ENCODE results near the gene CYTL1. TPM values are rescaled to one million over a fixed set of nuclear protein-coding genes. Genes with fewer than 3 reads are reported as not detected.

CYTL1 gene
- total RNA-seq, 1 donor from 2014 or later, result 9.2 TPM

GRCh38 chr4:5052726-5053425 is 33.6 kb upstream of the CYTL1 start:
- no peak for FAIRE-seq
- H3K9ac ChIP-seq (ENCODE audit: low read length), result peak overlapping the region; percentile 80
- peak overlapping the region; percentile 98 for H3K4me2 ChIP-seq (ENCODE audit: low read length)

GRCh38 chr4:5052204-5052702 is 33.0 kb upstream of the CYTL1 start:
- TF ChIP-seq, protein P1, sequence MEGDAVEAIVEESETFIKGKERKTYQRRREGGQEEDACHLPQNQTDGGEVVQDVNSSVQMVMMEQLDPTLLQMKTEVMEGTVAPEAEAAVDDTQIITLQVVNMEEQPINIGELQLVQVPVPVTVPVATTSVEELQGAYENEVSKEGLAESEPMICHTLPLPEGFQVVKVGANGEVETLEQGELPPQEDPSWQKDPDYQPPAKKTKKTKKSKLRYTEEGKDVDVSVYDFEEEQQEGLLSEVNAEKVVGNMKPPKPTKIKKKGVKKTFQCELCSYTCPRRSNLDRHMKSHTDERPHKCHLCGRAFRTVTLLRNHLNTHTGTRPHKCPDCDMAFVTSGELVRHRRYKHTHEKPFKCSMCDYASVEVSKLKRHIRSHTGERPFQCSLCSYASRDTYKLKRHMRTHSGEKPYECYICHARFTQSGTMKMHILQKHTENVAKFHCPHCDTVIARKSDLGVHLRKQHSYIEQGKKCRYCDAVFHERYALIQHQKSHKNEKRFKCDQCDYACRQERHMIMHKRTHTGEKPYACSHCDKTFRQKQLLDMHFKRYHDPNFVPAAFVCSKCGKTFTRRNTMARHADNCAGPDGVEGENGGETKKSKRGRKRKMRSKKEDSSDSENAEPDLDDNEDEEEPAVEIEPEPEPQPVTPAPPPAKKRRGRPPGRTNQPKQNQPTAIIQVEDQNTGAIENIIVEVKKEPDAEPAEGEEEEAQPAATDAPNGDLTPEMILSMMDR (IDR thresholded peaks at IDR 0.05; ENCODE audit: insufficient read depth, low read depth, low read length), result no peak
- no peak for TF ChIP-seq EZH2 (IDR thresholded peaks at IDR 0.05; ENCODE audit: insufficient read depth, low read length)
- Mint-ChIP-seq H3K9me3 (ENCODE audit: unreplicated experiment) (no peaks in the 10 kb centered on the region), H3K4me3 (ENCODE audit: unreplicated experiment) (peak overlapping the region; percentile 81), H3K36me3 (ENCODE audit: low read depth, unreplicated experiment) (no peaks in the 10 kb centered on the region), H3K27me3 (ENCODE audit: low read depth, unreplicated experiment) (peaks cover 20% of the 10 kb centered on the region), H3K4me1 (ENCODE audit: low read depth, unreplicated experiment) (no peaks in the 10 kb centered on the region), H3K27ac (ENCODE audit: unreplicated experiment) (no peak overlapping the region)
- Histone ChIP-seq H4K20me1 (ENCODE audit: insufficient read depth, low read length) (peaks cover 10% of the 10 kb centered on the region), H3K79me2 (ENCODE audit: insufficient read depth, low read length) (peaks cover 2% of the 10 kb centered on the region), H3K4me3 (ENCODE audit: insufficient read depth, low read depth, low read length) (peak overlapping the region; percentile 71), H3K4me2 (ENCODE audit: low read length) (peak overlapping the region; percentile 98), H3K4me1 (ENCODE audit: insufficient read depth, low read length) (peaks cover 13% of the 10 kb centered on the region), H3K27me3 (ENCODE audit: insufficient read depth, low read length) (no peaks in the 10 kb centered on the region), H2AFZ (ENCODE audit: low read depth, low read length) (peak overlapping the region; percentile 85), H3K9me3 (ENCODE audit: insufficient read depth, low read depth, low read length) (no peaks in the 10 kb centered on the region), H3K27ac (ENCODE audit: low read depth, low read length) (peak overlapping the region; percentile 11), H3K9ac (ENCODE audit: low read length) (peak overlapping the region; percentile 80), H3K36me3 (ENCODE audit: insufficient read depth, low read length) (no peaks in the 10 kb centered on the region)
- DNase-seq (ENCODE audit: low read depth), result peak; percentile 19
- no peak for FAIRE-seq

More at GRCh38 chr4:5052726-5053425, 33.6 kb upstream of the CYTL1 start:
- Histone ChIP-seq H3K27ac (ENCODE audit: low read depth, low read length) (no peak overlapping the region), H3K79me2 (ENCODE audit: insufficient read depth, low read length) (peaks cover 2% of the 10 kb centered on the region), H2AFZ (ENCODE audit: low read depth, low read length) (no peak overlapping the region), H3K4me1 (ENCODE audit: insufficient read depth, low read length) (peaks cover 13% of the 10 kb centered on the region), H3K36me3 (ENCODE audit: insufficient read depth, low read length) (no peaks in the 10 kb centered on the region), H3K4me3 (ENCODE audit: insufficient read depth, low read depth, low read length) (no peak overlapping the region), H3K9me3 (ENCODE audit: insufficient read depth, low read depth, low read length) (no peaks in the 10 kb centered on the region), H3K27me3 (ENCODE audit: insufficient read depth, low read length) (no peaks in the 10 kb centered on the region), H4K20me1 (ENCODE audit: insufficient read depth, low read length) (peaks cover 10% of the 10 kb centered on the region)
- no peak for DNase-seq (ENCODE audit: low read depth)
- H3K4me1 Mint-ChIP-seq (ENCODE audit: low read depth, unreplicated experiment), result no peaks in the 10 kb centered on the region
- TF ChIP-seq, protein P1 (IDR thresholded peaks at IDR 0.05; ENCODE audit: insufficient read depth, low read depth, low read length), result no peak
- no peak for TF ChIP-seq EZH2 (IDR thresholded peaks at IDR 0.05; ENCODE audit: insufficient read depth, low read length)
- H3K27ac Mint-ChIP-seq (ENCODE audit: unreplicated experiment), result no peak overlapping the region
- H3K9me3 Mint-ChIP-seq (ENCODE audit: unreplicated experiment), result no peaks in the 10 kb centered on the region
- no peaks in the 10 kb centered on the region for H3K36me3 Mint-ChIP-seq (ENCODE audit: low read depth, unreplicated experiment)
- H3K4me3 Mint-ChIP-seq (ENCODE audit: unreplicated experiment), result peak overlapping the region; percentile 81
- H3K27me3 Mint-ChIP-seq (ENCODE audit: low read depth, unreplicated experiment), result peaks cover 18% of the 10 kb centered on the region

Data from astrocyte (in vitro differentiated cells and primary cell).